Testis (tissue), 2 donors: ENCODE results near the gene OPALIN.

Experiments
- CTCF ChIP-seq, 3 experiments: fragments of 450-650 bp in 2 of 3; fragments of 200-600 bp in 1 of 3; sonication (generic) in 1 of 3; IDR thresholded peaks; one replicate each; pipeline ENCODE4 v1.5.1; 2016 to 2019; ENCODE audit warnings: antibody characterized with exemption in 3 of 3, mild to moderate bottlenecking in 2 of 3, moderate library complexity in 1 of 3
- POLR2A ChIP-seq: fragments of 450-650 bp; IDR thresholded peaks from one replicate; pipeline ENCODE4 v1.6.1; 2017; ENCODE audit warnings: antibody characterized with exemption, mild to moderate bottlenecking, moderate library complexity

- no peak for TF ChIP-seq POLR2A
- TF ChIP-seq CTCF (IDR thresholded peaks at IDR 0.05), result no peak
Observed at GRCh38 chr10:96338279-96338925, 20.4 kb downstream of the OPALIN start.
